ENCODE data around the gene REEP3.

The REEP3 gene

GRCh38 chr10:63522277-63522687, 1.1 kb downstream of the REEP3 start:
- peak overlapping the region; percentile 85 for H3K4me3 ChIP-seq (ENCODE audit: low read length)
- H3K9ac ChIP-seq (ENCODE audit: low read length) = peak overlapping the region; percentile 94
- no CpG with 5 or more reads among the region's 3 CpGs for WGBS (ENCODE audit: extremely low coverage, insufficient coverage, low lambda C conversion rate)
- H3K56ac ChIP-seq (ENCODE audit: low read length) = peak overlapping the region; percentile 97
- H4K8ac ChIP-seq (ENCODE audit: low read depth, low read length) = no peak overlapping the region
- no peaks in the 10 kb centered on the region for H3K27me3 ChIP-seq (ENCODE audit: insufficient read depth, low read length, poor library complexity)
- peaks cover 10% of the 10 kb centered on the region for H3K79me1 ChIP-seq (ENCODE audit: low read length)
- H2BK120ac ChIP-seq (ENCODE audit: low read depth, low read length) = no peak overlapping the region
- no peaks in the 10 kb centered on the region for H3K36me3 ChIP-seq (ENCODE audit: control insufficient read depth, insufficient read depth, low read length)
- H3K23ac ChIP-seq (ENCODE audit: low read length) = no peak overlapping the region
- H2BK15ac ChIP-seq (replicated peaks; ENCODE audit: low read depth) = no peak overlapping the region
- H3K4me2 ChIP-seq (ENCODE audit: low read length) = peak overlapping the region; percentile 79
- H3K4ac ChIP-seq (ENCODE audit: low read depth, low read length) = peak overlapping the region; percentile 48
- no peak overlapping the region for H2BK5ac ChIP-seq (ENCODE audit: low read length)
- H3K4me1 ChIP-seq (ENCODE audit: control insufficient read depth, low read depth, low read length) = peaks cover 10% of the 10 kb centered on the region
- DNase-seq = no peak
- peak overlapping the region; percentile 88 for H3K18ac ChIP-seq (ENCODE audit: low read length)
- H3K79me2 ChIP-seq (ENCODE audit: control insufficient read depth, insufficient read depth, low read length) = peaks cover 70% of the 10 kb centered on the region
- no peak overlapping the region for H2AK5ac ChIP-seq (ENCODE audit: low read length)
- H3K27ac ChIP-seq (ENCODE audit: low read depth, low read length) = peak overlapping the region; percentile 99
- no peak overlapping the region for H4K5ac ChIP-seq (ENCODE audit: low read length)

- Histone ChIP-seq H3K36me3 (ENCODE audit: control insufficient read depth, insufficient read depth, low read length) (no peaks in the 10 kb centered on the region), H2BK5ac (ENCODE audit: low read length) (no peak overlapping the region), H3K23ac (ENCODE audit: low read length) (peak overlapping the region; percentile 72), H2AK5ac (ENCODE audit: low read length) (no peak overlapping the region), H3K79me1 (ENCODE audit: low read length) (peaks cover 13% of the 10 kb centered on the region), H3K4me1 (ENCODE audit: control insufficient read depth, low read depth, low read length) (peaks cover 10% of the 10 kb centered on the region), H3K18ac (ENCODE audit: low read length) (no peak overlapping the region), H2BK120ac (ENCODE audit: low read depth, low read length) (no peak overlapping the region), H3K4ac (ENCODE audit: low read depth, low read length) (no peak overlapping the region), H3K56ac (ENCODE audit: low read length) (no peak overlapping the region), H3K27me3 (ENCODE audit: insufficient read depth, low read length, poor library complexity) (no peaks in the 10 kb centered on the region), H3K79me2 (ENCODE audit: control insufficient read depth, insufficient read depth, low read length) (peaks cover 70% of the 10 kb centered on the region), H3K4me2 (ENCODE audit: low read length) (peak overlapping the region; percentile 7), H2BK15ac (replicated peaks; ENCODE audit: low read depth) (no peak overlapping the region), H3K9ac (ENCODE audit: low read length) (peak overlapping the region; percentile 15), H4K5ac (ENCODE audit: low read length) (no peak overlapping the region), H3K4me3 (ENCODE audit: low read length) (no peak overlapping the region), H4K8ac (ENCODE audit: low read depth, low read length) (no peak overlapping the region), H3K27ac (ENCODE audit: low read depth, low read length) (no peak overlapping the region)
- no CpG with 5 or more reads among the region's 2 CpGs for WGBS (ENCODE audit: extremely low coverage, insufficient coverage, low lambda C conversion rate)
- no peak for DNase-seq
Observed at GRCh38 chr10:63522995-63523394, 1.8 kb downstream of the REEP3 start.

GRCh38 chr10:63525021-63525420, 3.8 kb downstream of the REEP3 start:
- Histone ChIP-seq H2BK5ac (ENCODE audit: low read length) (no peak overlapping the region), H4K8ac (ENCODE audit: low read depth, low read length) (no peak overlapping the region), H2BK15ac (replicated peaks; ENCODE audit: low read depth) (no peak overlapping the region), H3K27ac (ENCODE audit: low read depth, low read length) (no peak overlapping the region), H3K18ac (ENCODE audit: low read length) (no peak overlapping the region), H4K5ac (ENCODE audit: low read length) (no peak overlapping the region), H3K9ac (ENCODE audit: low read length) (no peak overlapping the region), H3K79me1 (ENCODE audit: low read length) (peaks cover 14% of the 10 kb centered on the region), H3K56ac (ENCODE audit: low read length) (no peak overlapping the region), H3K27me3 (ENCODE audit: insufficient read depth, low read length, poor library complexity) (no peaks in the 10 kb centered on the region), H3K4me2 (ENCODE audit: low read length) (no peak overlapping the region), H3K23ac (ENCODE audit: low read length) (no peak overlapping the region), H3K36me3 (ENCODE audit: control insufficient read depth, insufficient read depth, low read length) (peaks cover 2% of the 10 kb centered on the region), H3K4ac (ENCODE audit: low read depth, low read length) (no peak overlapping the region), H3K4me1 (ENCODE audit: control insufficient read depth, low read depth, low read length) (peaks cover 6% of the 10 kb centered on the region), H2BK120ac (ENCODE audit: low read depth, low read length) (no peak overlapping the region), H3K4me3 (ENCODE audit: low read length) (no peak overlapping the region), H3K79me2 (ENCODE audit: control insufficient read depth, insufficient read depth, low read length) (peaks cover 64% of the 10 kb centered on the region), H2AK5ac (ENCODE audit: low read length) (no peak overlapping the region)
- no peak for DNase-seq
- 100% methylated on average over 1 of the region's 3 CpGs for WGBS (ENCODE audit: extremely low coverage, insufficient coverage, low lambda C conversion rate)

- Histone ChIP-seq H3K27me3 (ENCODE audit: insufficient read depth, low read length, poor library complexity) (no peaks in the 10 kb centered on the region), H2BK120ac (ENCODE audit: low read depth, low read length) (no peak overlapping the region)
- WGBS (ENCODE audit: extremely low coverage, insufficient coverage, low lambda C conversion rate) = no CpG with 5 or more reads among the region's 4 CpGs
Observed at GRCh38 chr10:63527401-63527800, 6.2 kb downstream of the REEP3 start.

GRCh38 chr10:63528084-63528744, 7.0 kb downstream of the REEP3 start:
- no CpG with 5 or more reads among the region's 5 CpGs for WGBS (ENCODE audit: extremely low coverage, insufficient coverage, low lambda C conversion rate)
- no peak overlapping the region for H3K9ac ChIP-seq (ENCODE audit: low read length)
- peaks cover 2% of the 10 kb centered on the region for H3K36me3 ChIP-seq (ENCODE audit: control insufficient read depth, insufficient read depth, low read length)
- peaks cover 51% of the 10 kb centered on the region for H3K79me2 ChIP-seq (ENCODE audit: control insufficient read depth, insufficient read depth, low read length)
- no peak overlapping the region for H2AK5ac ChIP-seq (ENCODE audit: low read length)
- no peak overlapping the region for H2BK120ac ChIP-seq (ENCODE audit: low read depth, low read length)
- peaks cover 4% of the 10 kb centered on the region for H3K4me1 ChIP-seq (ENCODE audit: control insufficient read depth, low read depth, low read length)
- H3K4ac ChIP-seq (ENCODE audit: low read depth, low read length) = no peak overlapping the region
- no peak overlapping the region for H3K4me3 ChIP-seq (ENCODE audit: low read length)
- H4K5ac ChIP-seq (ENCODE audit: low read length) = no peak overlapping the region
- H3K56ac ChIP-seq (ENCODE audit: low read length) = peak overlapping the region; percentile 30
- H3K4me2 ChIP-seq (ENCODE audit: low read length) = no peak overlapping the region
- H2BK5ac ChIP-seq (ENCODE audit: low read length) = no peak overlapping the region
- H3K27me3 ChIP-seq (ENCODE audit: insufficient read depth, low read length, poor library complexity) = no peaks in the 10 kb centered on the region
- H3K27ac ChIP-seq (ENCODE audit: low read depth, low read length) = no peak overlapping the region
- H3K18ac ChIP-seq (ENCODE audit: low read length) = no peak overlapping the region
- no peak for DNase-seq
- H2BK15ac ChIP-seq (replicated peaks; ENCODE audit: low read depth) = no peak overlapping the region
- no peak overlapping the region for H4K8ac ChIP-seq (ENCODE audit: low read depth, low read length)
- peaks cover 16% of the 10 kb centered on the region for H3K79me1 ChIP-seq (ENCODE audit: low read length)
- H3K23ac ChIP-seq (ENCODE audit: low read length) = peak overlapping the region; percentile 59

More at GRCh38 chr10:63527401-63527800, 6.2 kb downstream of the REEP3 start:
- no peak overlapping the region for H3K27ac ChIP-seq (ENCODE audit: low read depth, low read length)
- no peak overlapping the region for H3K56ac ChIP-seq (ENCODE audit: low read length)
- H3K9ac ChIP-seq (ENCODE audit: low read length) = no peak overlapping the region
- H3K4me2 ChIP-seq (ENCODE audit: low read length) = no peak overlapping the region
- H3K36me3 ChIP-seq (ENCODE audit: control insufficient read depth, insufficient read depth, low read length) = peaks cover 2% of the 10 kb centered on the region
- H3K18ac ChIP-seq (ENCODE audit: low read length) = no peak overlapping the region
- no peak overlapping the region for H4K5ac ChIP-seq (ENCODE audit: low read length)
- H3K4me3 ChIP-seq (ENCODE audit: low read length) = no peak overlapping the region
- H3K4me1 ChIP-seq (ENCODE audit: control insufficient read depth, low read depth, low read length) = peaks cover 6% of the 10 kb centered on the region
- no peak overlapping the region for H2BK15ac ChIP-seq (replicated peaks; ENCODE audit: low read depth)
- H3K79me2 ChIP-seq (ENCODE audit: control insufficient read depth, insufficient read depth, low read length) = peaks cover 52% of the 10 kb centered on the region
- no peak overlapping the region for H2AK5ac ChIP-seq (ENCODE audit: low read length)
- no peak overlapping the region for H4K8ac ChIP-seq (ENCODE audit: low read depth, low read length)
- no peak overlapping the region for H3K4ac ChIP-seq (ENCODE audit: low read depth, low read length)
- no peak overlapping the region for H2BK5ac ChIP-seq (ENCODE audit: low read length)
- H3K23ac ChIP-seq (ENCODE audit: low read length) = no peak overlapping the region
- DNase-seq = no peak
- peaks cover 14% of the 10 kb centered on the region for H3K79me1 ChIP-seq (ENCODE audit: low read length)

- peaks cover 39% of the 10 kb centered on the region for H3K79me2 ChIP-seq (ENCODE audit: control insufficient read depth, insufficient read depth, low read length)
- H3K27me3 ChIP-seq (ENCODE audit: insufficient read depth, low read length, poor library complexity) = no peaks in the 10 kb centered on the region
- DNase-seq = no peak
- H3K79me1 ChIP-seq (ENCODE audit: low read length) = peaks cover 12% of the 10 kb centered on the region
- H2BK15ac ChIP-seq (replicated peaks; ENCODE audit: low read depth) = no peak overlapping the region
- no peak overlapping the region for H3K4ac ChIP-seq (ENCODE audit: low read depth, low read length)
- no peak overlapping the region for H3K27ac ChIP-seq (ENCODE audit: low read depth, low read length)
- H3K23ac ChIP-seq (ENCODE audit: low read length) = no peak overlapping the region
- no peak overlapping the region for H3K18ac ChIP-seq (ENCODE audit: low read length)
- H4K5ac ChIP-seq (ENCODE audit: low read length) = no peak overlapping the region
- H3K4me1 ChIP-seq (ENCODE audit: control insufficient read depth, low read depth, low read length) = peaks cover 4% of the 10 kb centered on the region
- no peak overlapping the region for H3K4me3 ChIP-seq (ENCODE audit: low read length)
- no peak overlapping the region for H3K9ac ChIP-seq (ENCODE audit: low read length)
- no peak overlapping the region for H3K56ac ChIP-seq (ENCODE audit: low read length)
- no peak overlapping the region for H2BK5ac ChIP-seq (ENCODE audit: low read length)
- no peak overlapping the region for H4K8ac ChIP-seq (ENCODE audit: low read depth, low read length)
- H2AK5ac ChIP-seq (ENCODE audit: low read length) = no peak overlapping the region
- H3K4me2 ChIP-seq (ENCODE audit: low read length) = no peak overlapping the region
- H3K36me3 ChIP-seq (ENCODE audit: control insufficient read depth, insufficient read depth, low read length) = peaks cover 2% of the 10 kb centered on the region
- H2BK120ac ChIP-seq (ENCODE audit: low read depth, low read length) = no peak overlapping the region
Observed at GRCh38 chr10:63530409-63530808, 9.2 kb downstream of the REEP3 start.
